GM18520 (cell line): ENCODE measurements around the gene IKBIP.
"Not testable (repeated sequence)": the region's sequence is repeated elsewhere in the genome, so short reads cannot be mapped to it uniquely, and the experiment has no call there.

Experiments used
- ATAC-seq: cut with Tn5 transposase; IDR thresholded peaks from one replicate; pipeline ENCODE4 v1.9.1; 2021; ENCODE audit not compliant: unreplicated experiment

Gene IKBIP

GRCh38 chr12:98578821-98579220 is 65.8 kb downstream of the IKBIP start:
- ATAC-seq: no peak

DNA sequence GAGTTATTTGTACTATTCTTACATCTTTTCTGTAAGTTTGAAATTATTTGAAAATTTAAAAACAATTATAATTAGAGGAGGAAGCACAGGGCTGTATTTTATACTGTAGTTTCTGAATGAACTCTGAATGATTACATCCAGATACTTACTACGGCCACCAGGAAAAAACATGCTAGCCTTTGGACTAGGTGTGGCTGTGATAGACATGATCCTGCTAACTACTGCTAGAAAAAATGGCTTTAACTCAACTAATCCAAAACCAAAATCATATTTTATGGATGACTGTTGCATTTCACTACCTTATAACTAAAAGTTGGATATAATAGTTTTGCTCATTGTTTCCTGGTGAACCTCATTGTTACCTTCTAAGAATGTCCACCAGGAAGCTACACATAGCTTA is 66.2 kb downstream of the IKBIP start:
- ATAC-seq: no peak

- not testable (repeated sequence) for ATAC-seq
These were observed 67.8 kb downstream of the IKBIP start for GRCh38 chr12:98576795-98577194.

DNA sequence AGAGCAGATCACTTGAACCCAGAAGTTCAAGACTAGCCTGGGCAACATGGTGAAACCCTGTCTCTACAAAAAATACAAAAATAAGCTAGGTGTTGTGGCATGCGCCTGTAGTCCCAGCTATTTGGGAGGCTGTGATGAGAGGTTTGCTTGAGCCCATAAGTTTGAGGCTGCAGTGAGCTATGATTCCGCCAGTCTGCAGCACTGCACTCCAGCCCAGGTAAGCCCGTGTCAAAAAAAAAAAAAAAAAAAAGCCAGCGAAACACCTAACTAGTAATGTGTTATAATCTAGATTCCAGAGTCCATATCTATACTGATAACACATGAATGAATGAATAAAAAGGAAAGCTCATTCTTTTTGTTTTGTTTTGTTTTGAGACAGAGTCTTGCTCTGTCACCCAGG is 69.6 kb downstream of the IKBIP start:
- no peak for ATAC-seq
